CD14-positive monocyte (primary cell): ENCODE measurements around the gene ANAPC16. TPM values are rescaled to one million over a fixed set of nuclear protein-coding genes. Genes with fewer than 3 reads are reported as not detected.

Experiments used
- DNase-seq, 3 donors: peaks; one replicate each; pipeline ENCODE4 v3.0.0-alpha.2; 2011 to 2022
- H2AFZ ChIP-seq: 2 replicates; pipeline ENCODE4 v1.6.0; 2012; ENCODE audit warnings: mild to moderate bottlenecking, low read depth, low read length, inconsistent platforms; ENCODE audit not compliant: insufficient read depth, poor library complexity, severe bottlenecking
- H3K27ac ChIP-seq, 2 donors: 1 replicate in 1 of 2; 2 replicates in 1 of 2; pipeline ENCODE4 v1.5.1; 2012 to 2013; ENCODE audit warnings: low read length in 2 of 2, control low read depth in 1 of 2, inconsistent platforms in 1 of 2, low read depth in 1 of 2, mild to moderate bottlenecking in 1 of 2
- H3K27me3 ChIP-seq, 2 donors: one replicate each; pipeline versions ENCODE4 v1.6.0 to v1.6.1; 2011 to 2013; ENCODE audit warnings: low read length in 2 of 2; ENCODE audit not compliant: control insufficient read depth in 2 of 2, insufficient read depth in 2 of 2
- H3K36me3 ChIP-seq, 2 donors: replicated peaks in 1 of 2; 1 replicate in 1 of 2; 2 replicates in 1 of 2; pipeline versions ENCODE4 v1.5.1 to v1.6.1; 2012 to 2013; ENCODE audit warnings: low read length in 2 of 2, control low read depth in 1 of 2, inconsistent platforms in 1 of 2, mild to moderate bottlenecking in 1 of 2; ENCODE audit not compliant: insufficient read depth in 2 of 2, control insufficient read depth in 1 of 2
- H3K4me1 ChIP-seq, 2 donors: 1 replicate in 1 of 2; 2 replicates in 1 of 2; pipeline versions ENCODE4 v1.5.1 to v1.6.1; 2012 to 2013; ENCODE audit warnings: low read length in 2 of 2, control low read depth in 1 of 2, inconsistent platforms in 1 of 2, mild to moderate bottlenecking in 1 of 2, moderate library complexity in 1 of 2; ENCODE audit not compliant: insufficient read depth in 2 of 2, control insufficient read depth in 1 of 2
- H3K4me2 ChIP-seq: replicated peaks from 2 replicates; pipeline ENCODE3; 2012; ENCODE audit warnings: low read length, moderate library complexity, mild to moderate bottlenecking; ENCODE audit not compliant: poor library complexity, severe bottlenecking; ENCODE audit errors: extremely low read depth
- H3K4me3 ChIP-seq, 3 experiments: fragments of 200-600 bp in 1 of 3; sonication (generic) in 1 of 3; replicated peaks in 1 of 3; 1 replicate in 2 of 3; 2 replicates in 1 of 3; pipeline ENCODE4 v1.5.1; 2011 to 2013; ENCODE audit warnings: low read length in 3 of 3, mild to moderate bottlenecking in 3 of 3, control low read depth in 2 of 3, low read depth in 2 of 3, inconsistent platforms in 1 of 3, moderate library complexity in 1 of 3
- H3K79me2 ChIP-seq: 2 replicates; pipeline ENCODE4 v1.6.0; 2012; ENCODE audit warnings: mild to moderate bottlenecking, control low read depth, inconsistent platforms, low read length, moderate library complexity; ENCODE audit not compliant: insufficient read depth
- H3K9ac ChIP-seq: 2 replicates; pipeline ENCODE4 v1.6.0; 2017; ENCODE audit warnings: low read length, mild to moderate bottlenecking; ENCODE audit not compliant: insufficient read depth, poor library complexity, severe bottlenecking
- H3K9me3 ChIP-seq, 2 donors: replicated peaks in 1 of 2; 1 replicate in 1 of 2; 2 replicates in 1 of 2; pipeline versions ENCODE4 v1.5.1 to v1.6.1; 2012 to 2013; ENCODE audit warnings: low read length in 2 of 2, control low read depth in 1 of 2; ENCODE audit not compliant: control insufficient read depth in 1 of 2, insufficient read depth in 1 of 2
- H4K20me1 ChIP-seq: 2 replicates; pipeline ENCODE4 v1.6.0; 2012; ENCODE audit warnings: mild to moderate bottlenecking, low read length, control low read depth, moderate library complexity; ENCODE audit not compliant: insufficient read depth
- H3K27ac Mint-ChIP-seq, 7 donors: one replicate each; pipeline ENCODE4 v1.8.0; 2020; ENCODE audit warnings: mild to moderate bottlenecking in 7 of 7, mixed read lengths in 7 of 7, moderate library complexity in 6 of 7, inconsistent platforms in 2 of 7
- H3K27me3 Mint-ChIP-seq, 3 donors: one replicate each; pipeline ENCODE4 v1.8.0; 2021 to 2022; ENCODE audit warnings: low read depth in 3 of 3, mild to moderate bottlenecking in 3 of 3, mixed read lengths in 3 of 3, moderate library complexity in 3 of 3, inconsistent platforms in 1 of 3
- H3K36me3 Mint-ChIP-seq, 2 donors: one replicate each; pipeline ENCODE4 v1.8.0; 2020; ENCODE audit warnings: mixed read lengths in 2 of 2, inconsistent platforms in 1 of 2, mild to moderate bottlenecking in 1 of 2
- H3K4me1 Mint-ChIP-seq: one replicate; pipeline ENCODE4 v1.8.0; 2020; ENCODE audit warnings: mild to moderate bottlenecking, mixed read lengths
- H3K4me3 Mint-ChIP-seq, 2 donors: one replicate each; pipeline ENCODE4 v1.8.0; 2020; ENCODE audit warnings: mild to moderate bottlenecking in 2 of 2, mixed read lengths in 2 of 2, moderate library complexity in 1 of 2
- H3K9me3 Mint-ChIP-seq, 7 donors: one replicate each; pipeline ENCODE4 v1.8.0; 2020 to 2022; ENCODE audit warnings: mixed read lengths in 7 of 7, mild to moderate bottlenecking in 6 of 7, moderate library complexity in 6 of 7, inconsistent platforms in 2 of 7
- CTCF ChIP-seq: fragments of 200-600 bp; IDR thresholded peaks from one replicate; pipeline ENCODE4 v1.8.0; 2022; ENCODE audit warnings: antibody characterized with exemption, mild to moderate bottlenecking
- WGBS: methylation state at CpG from one replicate; pipeline ENCODE4 v1.1.5; 2013; ENCODE audit warnings: missing lambda C conversion rate; ENCODE audit not compliant: insufficient coverage; 5-methylcytosine and 5-hydroxymethylcytosine counted together
- intact Hi-C, 2 donors: fragments of 100-400 bp; cut with micrococcal nuclease; formaldehyde crosslinking; loops; one replicate each; pipeline versions ENCODE4 v1.15.0 to v1.15.1; 2023
- polyA plus RNA-seq, 3 donors: library from polyadenylated mRNA; depleted of rRNA in 1 of 3; unstranded in 2 of 3; stranded (reverse) in 1 of 3; fragments of 300-500 nt in 2 of 3; fragments of >200 nt in 1 of 3; fragmentation: Illumina TruSeq in 2 of 3; gene quantifications; 1 replicate in 2 of 3; 2 replicates in 1 of 3; pipeline ENCODE4 v1.2.3, GENCODE V29; 2012 to 2021

ANAPC16 gene
- polyA plus RNA-seq, 3 donors, result 65.5 to 167 (median 148) TPM

- H3K4me3 Mint-ChIP-seq, result no peak overlapping the region
- H3K4me1 Mint-ChIP-seq, result peaks cover 39% of the 10 kb centered on the region
- WGBS, result no CpG with 5 or more reads among the region's 8 CpGs
- H3K27me3 ChIP-seq, result no peaks in the 10 kb centered on the region
- TF ChIP-seq CTCF, result no peak
- peaks cover 69% of the 10 kb centered on the region for H3K79me2 ChIP-seq
- no peaks in the 10 kb centered on the region for H3K9me3 Mint-ChIP-seq
- H2AFZ ChIP-seq, result no peak overlapping the region
- no peak overlapping the region for H3K27ac ChIP-seq
- H3K9ac ChIP-seq, result no peak overlapping the region
- no peak overlapping the region for H3K4me2 ChIP-seq
- peaks cover 0 to 2% (median 0%) of the 10 kb centered on the region in 3 donors for H3K27me3 Mint-ChIP-seq
- peak overlapping the region in 1 of 7 donors; percentile 57 for H3K27ac Mint-ChIP-seq
- H3K36me3 Mint-ChIP-seq, result peaks cover 14 to 27% of the 10 kb centered on the region in 2 donors
- intact Hi-C loops, result loop anchor here in 1 of 2 donors (10.0 kb wide), 1 partner anchor 96 kb away; no protein-coding TSS in a partner anchor
- H3K4me3 ChIP-seq, result no peak overlapping the region
- H3K9me3 ChIP-seq, result no peaks in the 10 kb centered on the region
- peaks cover 13 to 19% of the 10 kb centered on the region in 2 donors for H3K36me3 ChIP-seq
- DNase-seq, result no peak
- H4K20me1 ChIP-seq, result peaks cover 9% of the 10 kb centered on the region
- H3K4me1 ChIP-seq, result peaks cover 48 to 55% of the 10 kb centered on the region in 2 donors
These were observed 4.8 kb downstream of the ANAPC16 start for GRCh38 chr10:72220637-72221036.

- WGBS, result 100% methylated on average over 1 of the region's 1 CpG
- H3K4me2 ChIP-seq, result no peak overlapping the region
- no peak overlapping the region for H2AFZ ChIP-seq
- DNase-seq, result no peak
- peaks cover 75% of the 10 kb centered on the region for H3K79me2 ChIP-seq
- peaks cover 9% of the 10 kb centered on the region for H4K20me1 ChIP-seq
- H3K27ac Mint-ChIP-seq, result peak overlapping the region in 1 of 7 donors; percentile 37
- H3K4me1 Mint-ChIP-seq, result peaks cover 39% of the 10 kb centered on the region
- H3K27me3 ChIP-seq, result no peaks in the 10 kb centered on the region
- no peaks in the 10 kb centered on the region for H3K9me3 ChIP-seq
- no peak overlapping the region for H3K9ac ChIP-seq
- H3K27me3 Mint-ChIP-seq, result peaks cover 0 to 2% (median 0%) of the 10 kb centered on the region in 3 donors
- no peak overlapping the region for H3K4me3 ChIP-seq
- H3K36me3 Mint-ChIP-seq, result peaks cover 14 to 27% of the 10 kb centered on the region in 2 donors
- no peaks in the 10 kb centered on the region for H3K9me3 Mint-ChIP-seq
- peaks cover 13 to 21% of the 10 kb centered on the region in 2 donors for H3K36me3 ChIP-seq
- TF ChIP-seq CTCF, result no peak
- H3K27ac ChIP-seq, result no peak overlapping the region
- no peak overlapping the region for H3K4me3 Mint-ChIP-seq
- peaks cover 48 to 55% of the 10 kb centered on the region in 2 donors for H3K4me1 ChIP-seq
- intact Hi-C loops, result loop anchor here in 1 of 2 donors (10.0 kb wide), 1 partner anchor 96 kb away; no protein-coding TSS in a partner anchor
These were observed 5.5 kb downstream of the ANAPC16 start for GRCh38 chr10:72221278-72221677.
